Gastroesophageal sphincter (tissue), 4 donors: ENCODE results near the gene CPED1. TPM values are rescaled to one million over a fixed set of nuclear protein-coding genes. Genes with fewer than 3 reads are reported as not detected.

Experiments
- ATAC-seq: fragments of 150-250 bp; one replicate; pipeline ENCODE4 v1.9.1; 2016; ENCODE audit warnings: mild to moderate bottlenecking, moderate library complexity
- H3K27ac ChIP-seq, 4 donors: fragments of 200-600 bp; sonication (generic) in 3 of 4; 1 replicate in 3 of 4; 2 replicates in 1 of 4; pipeline ENCODE4 v1.5.1; 2016 to 2019
- H3K27me3 ChIP-seq: fragments of 200-600 bp; sonication (generic); one replicate; pipeline ENCODE4 v1.5.1; 2019
- H3K36me3 ChIP-seq, 2 donors: fragments of 200-600 bp; sonication (generic); one replicate each; pipeline ENCODE4 v1.5.1; 2019; ENCODE audit warnings: control low read depth in 1 of 2
- H3K4me1 ChIP-seq, 3 donors: fragments of 200-600 bp; sonication (generic); 1 replicate in 2 of 3; 2 replicates in 1 of 3; pipeline ENCODE4 v1.5.1; 2016 to 2019; ENCODE audit warnings: control low read depth in 2 of 3
- H3K4me3 ChIP-seq, 2 donors: fragments of 200-600 bp; sonication (generic); one replicate each; pipeline ENCODE4 v1.5.1; 2019; ENCODE audit warnings: mild to moderate bottlenecking in 1 of 2, moderate library complexity in 1 of 2
- H3K9me3 ChIP-seq, 3 donors: fragments of 200-600 bp; sonication (generic); one replicate each; pipeline ENCODE4 v1.5.1; 2017 to 2019; ENCODE audit warnings: control low read depth in 2 of 3
- CTCF ChIP-seq, 4 experiments: fragments of 200-600 bp in 2 of 4; fragments of 450-650 bp in 2 of 4; sonication (generic) in 1 of 4; IDR thresholded peaks; one replicate each; pipeline ENCODE4 v1.5.1; 2017 to 2019; ENCODE audit warnings: antibody characterized with exemption in 4 of 4, mild to moderate bottlenecking in 2 of 4, moderate library complexity in 2 of 4
- EP300 ChIP-seq: sonication (generic); formaldehyde crosslinking; IDR thresholded peaks from one replicate; pipeline ENCODE4 v1.6.1; 2017; ENCODE audit warnings: antibody characterized with exemption, mild to moderate bottlenecking
- POLR2A ChIP-seq, 2 donors: fragments of 450-650 bp; IDR thresholded peaks; one replicate each; pipeline ENCODE4 v1.6.1; 2017; ENCODE audit warnings: antibody characterized with exemption in 2 of 2, mild to moderate bottlenecking in 2 of 2, moderate library complexity in 1 of 2
- POLR2AphosphoS5 ChIP-seq: sonication (generic); formaldehyde crosslinking; IDR thresholded peaks from one replicate; pipeline ENCODE4 v1.6.1; 2017; ENCODE audit warnings: antibody characterized with exemption
- WGBS, 2 donors: methylation state at CpG; one replicate each; pipeline ENCODE4 v1.1.5; 2018; ENCODE audit warnings: low coverage in 1 of 2; 5-methylcytosine and 5-hydroxymethylcytosine counted together
- total RNA-seq, 4 donors: library from RNA; depleted of rRNA; stranded (reverse); fragments of >200 nt; gene quantifications; one replicate each; pipeline ENCODE4 v1.1.0, GENCODE V29; 2016

CPED1 gene
- total RNA-seq, 4 donors from 2014 or later, result 35.1 to 97.7 (median 60.5) TPM

DNA sequence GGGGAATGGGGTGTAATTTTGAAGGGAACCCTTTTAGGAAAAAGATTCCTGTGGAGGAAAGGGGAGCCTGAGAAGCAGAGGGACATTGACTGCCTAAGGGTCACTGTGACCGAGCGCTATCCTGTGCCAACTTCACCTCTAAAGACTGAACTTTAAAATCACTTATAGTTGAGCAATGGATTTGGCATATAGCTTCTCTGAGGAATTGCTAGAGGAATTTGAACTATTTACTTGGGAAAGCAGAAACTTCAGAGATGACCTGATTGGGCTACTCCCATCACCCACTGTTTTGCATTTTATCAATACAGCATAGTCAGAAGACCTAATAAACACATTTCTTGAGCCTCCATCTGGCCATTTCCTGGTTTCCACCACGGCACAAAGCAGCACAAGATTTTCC is 316.6 kb downstream of the CPED1 start:
- TF ChIP-seq POLR2A (IDR thresholded peaks at IDR 0.05), result no peak
- no peak for TF ChIP-seq CTCF (IDR thresholded peaks at IDR 0.05)
- TF ChIP-seq EP300, result no peak
- no peak for TF ChIP-seq POLR2AphosphoS5
- Histone ChIP-seq H3K36me3 (no peaks in the 10 kb centered on the region), H3K27ac (no peak overlapping the region), H3K4me3 (no peak overlapping the region), H3K9me3 (peaks cover 0 to 4% (median 0%) of the 10 kb centered on the region in 3 donors), H3K27me3 (no peaks in the 10 kb centered on the region), H3K4me1 (no peaks in the 10 kb centered on the region)
- 76 to 81% methylated on average over 3 of the region's 3 CpGs for WGBS, 2 donors
- ATAC-seq, result no peak

GRCh38 chr7:121306565-121306964 is 318.1 kb downstream of the CPED1 start:
- Histone ChIP-seq H3K27me3 (no peaks in the 10 kb centered on the region), H3K9me3 (peaks cover 0 to 4% (median 0%) of the 10 kb centered on the region in 3 donors), H3K36me3 (no peaks in the 10 kb centered on the region), H3K4me1 (no peaks in the 10 kb centered on the region), H3K4me3 (no peak overlapping the region), H3K27ac (no peak overlapping the region)
- 51 to 57% methylated on average over 3 of the region's 3 CpGs for WGBS, 2 donors
- TF ChIP-seq CTCF (IDR thresholded peaks at IDR 0.05) (no peak), EP300 (no peak), POLR2AphosphoS5 (no peak), POLR2A (IDR thresholded peaks at IDR 0.05) (no peak)
- no peak for ATAC-seq

DNA sequence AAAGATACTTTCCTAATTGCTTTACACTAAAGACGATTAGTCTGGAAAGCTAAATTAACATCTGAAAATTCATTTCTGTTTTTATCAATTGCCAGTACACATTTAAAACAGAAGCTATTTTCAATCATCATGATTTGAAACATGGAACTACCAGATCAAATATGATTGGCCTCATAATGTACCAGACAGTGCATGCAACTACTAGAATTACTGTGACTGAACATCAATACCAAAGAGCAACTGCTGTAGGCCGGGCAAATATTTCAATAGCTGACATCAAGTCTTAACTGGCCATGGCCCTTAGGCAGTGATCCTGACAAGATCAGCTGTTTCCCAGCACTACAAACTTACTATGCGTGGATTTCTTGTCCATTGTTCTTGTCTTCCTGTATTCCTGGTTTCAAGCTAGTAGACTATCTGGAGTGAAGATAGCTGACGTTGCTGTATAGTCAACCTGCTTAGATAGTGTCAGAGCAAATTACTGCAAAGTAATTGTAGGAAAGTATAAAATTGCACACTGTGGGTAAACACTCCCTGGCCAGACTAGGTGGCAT is 318.6 kb downstream of the CPED1 start:
- 76 to 83% methylated on average over 4 of the region's 4 CpGs for WGBS, 2 donors
- TF ChIP-seq EP300 (no peak), POLR2AphosphoS5 (no peak), POLR2A (IDR thresholded peaks at IDR 0.05) (no peak), CTCF (IDR thresholded peaks at IDR 0.05) (no peak)
- Histone ChIP-seq H3K9me3 (peaks cover 0 to 4% (median 0%) of the 10 kb centered on the region in 3 donors), H3K36me3 (no peaks in the 10 kb centered on the region), H3K27ac (no peak overlapping the region), H3K4me3 (no peak overlapping the region), H3K27me3 (no peaks in the 10 kb centered on the region), H3K4me1 (no peaks in the 10 kb centered on the region)
- ATAC-seq, result no peak

DNA sequence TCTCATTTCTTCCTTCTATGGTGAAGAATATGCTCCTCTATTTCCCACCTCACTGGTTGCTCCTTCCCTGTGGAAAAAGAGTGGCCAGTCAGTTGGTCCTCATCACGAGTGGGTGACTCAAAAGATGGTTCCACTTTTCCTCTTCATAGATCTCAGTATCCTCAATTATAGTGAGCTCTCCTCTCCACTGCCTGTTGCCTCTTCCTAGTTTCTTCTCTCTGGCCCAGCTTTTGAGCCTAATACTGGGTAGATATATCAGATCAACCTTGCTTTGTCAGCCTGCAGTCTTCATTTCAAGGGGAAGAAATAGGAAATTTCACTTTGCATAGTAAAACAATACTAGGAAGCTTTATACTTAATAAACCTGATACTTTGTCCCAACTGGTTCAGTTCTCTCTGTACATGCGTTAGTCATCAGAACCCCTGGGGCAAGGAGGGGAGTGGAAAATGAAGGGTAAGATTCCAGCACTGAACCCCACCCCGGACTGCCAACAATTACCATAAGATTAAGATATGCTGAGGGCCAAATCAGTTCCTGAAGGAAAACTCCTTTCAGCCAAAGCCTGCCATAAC is 324.8 kb downstream of the CPED1 start:
- no peak for ATAC-seq
- no peak overlapping the region for H3K27ac ChIP-seq

More for the DNA sequence above, 324.8 kb downstream of the CPED1 start:
- Histone ChIP-seq H3K4me3 (no peak overlapping the region), H3K27me3 (no peaks in the 10 kb centered on the region), H3K9me3 (peaks cover 0 to 4% (median 0%) of the 10 kb centered on the region in 3 donors), H3K4me1 (no peaks in the 10 kb centered on the region), H3K36me3 (no peaks in the 10 kb centered on the region)
- WGBS, 2 donors, result 64 to 89% methylated on average over 1 to 3 of the region's 3 CpGs
- no peak for TF ChIP-seq POLR2A (IDR thresholded peaks at IDR 0.05)
- no peak for TF ChIP-seq CTCF (IDR thresholded peaks at IDR 0.05)
- TF ChIP-seq POLR2AphosphoS5, result no peak
- TF ChIP-seq EP300, result no peak
